Fibroblast of gingiva (primary cell): ENCODE results near the gene SLC35G2.
"Not testable (repeated sequence)": the region's sequence is repeated elsewhere in the genome, so short reads cannot be mapped to it uniquely, and the experiment has no call there.

Experiments
- DNase-seq: peaks from one replicate; pipeline ENCODE4 v3.0.0-alpha.2; 2011; ENCODE audit warnings: low read depth

Gene SLC35G2

DNA sequence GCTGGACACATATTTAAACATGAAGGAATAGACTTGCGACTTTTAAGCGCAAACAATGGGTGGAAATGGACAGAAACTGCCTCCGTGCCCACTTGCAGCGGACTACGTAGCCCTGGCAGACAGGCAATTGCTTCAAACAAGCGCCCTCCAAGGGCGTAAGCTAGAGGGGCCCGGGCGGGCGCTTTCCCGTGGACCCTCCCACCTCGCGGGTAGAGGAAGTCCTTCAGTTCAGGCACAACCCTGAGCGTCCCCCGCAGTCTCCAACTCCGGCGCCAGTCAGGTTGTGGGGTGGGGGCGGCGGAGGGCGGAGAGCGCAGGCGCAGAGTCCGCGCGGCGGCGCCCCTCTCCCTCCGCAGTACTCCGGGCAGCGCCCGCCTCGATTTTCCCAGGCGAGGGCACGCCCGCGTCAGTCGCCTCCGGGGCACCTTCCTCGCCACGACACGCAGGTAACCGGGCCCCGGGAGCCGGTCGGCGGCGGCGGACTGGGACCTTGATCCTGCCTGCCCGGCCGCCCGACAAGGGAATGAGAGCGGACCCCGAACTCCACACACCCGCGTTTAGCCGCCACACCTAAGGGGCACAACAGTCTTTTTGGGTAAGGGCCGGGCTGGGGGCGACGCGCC is at the start of gene SLC35G2:
Gene SLC35G2 (plus strand): TSS at position 358 of the 623 bp plus-strand sequence. CDS start 35,335 bp downstream, outside the sequence.
- DNase-seq: peak; percentile 58

DNA sequence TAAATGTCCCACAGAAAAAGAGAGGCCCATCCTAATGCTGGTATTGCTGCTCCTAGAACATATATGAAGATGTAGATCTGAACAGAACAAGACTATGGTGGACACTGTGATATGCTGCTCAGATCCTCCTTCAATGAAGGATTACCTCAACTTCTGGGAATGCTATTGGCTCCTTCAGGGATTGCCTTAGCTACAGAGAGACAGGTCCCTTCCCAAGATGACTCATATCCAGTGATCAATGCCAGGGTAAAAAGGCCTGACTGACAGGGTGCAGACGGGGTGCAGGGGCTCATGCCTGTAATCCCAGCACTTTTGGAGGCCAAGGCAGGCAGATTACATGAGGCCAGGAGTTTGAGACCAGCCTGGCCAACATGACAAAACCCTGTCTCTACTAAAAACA is 46.2 kb upstream of the SLC35G2 start:
- DNase-seq: no peak

DNA sequence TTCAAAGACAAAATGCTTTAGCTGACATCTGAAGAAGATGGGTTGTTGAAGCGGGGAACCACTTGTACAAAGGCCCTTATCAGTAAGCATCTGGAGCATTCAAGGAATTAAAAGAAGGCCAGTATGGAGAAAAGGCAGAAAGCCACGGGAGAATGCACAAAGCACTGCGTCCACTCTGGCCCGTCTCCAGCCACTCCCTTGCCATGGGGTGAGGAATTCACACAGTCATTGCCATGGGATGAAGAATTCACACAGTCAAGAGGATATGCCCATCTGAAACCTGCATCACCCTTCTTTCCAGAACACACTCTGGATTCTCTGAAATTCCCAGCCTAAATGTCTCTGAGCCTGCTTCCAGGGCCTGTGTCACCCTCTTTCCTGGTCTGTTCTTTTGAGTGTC is 40.1 kb upstream of the SLC35G2 start:
- DNase-seq: peak; percentile 17

DNA sequence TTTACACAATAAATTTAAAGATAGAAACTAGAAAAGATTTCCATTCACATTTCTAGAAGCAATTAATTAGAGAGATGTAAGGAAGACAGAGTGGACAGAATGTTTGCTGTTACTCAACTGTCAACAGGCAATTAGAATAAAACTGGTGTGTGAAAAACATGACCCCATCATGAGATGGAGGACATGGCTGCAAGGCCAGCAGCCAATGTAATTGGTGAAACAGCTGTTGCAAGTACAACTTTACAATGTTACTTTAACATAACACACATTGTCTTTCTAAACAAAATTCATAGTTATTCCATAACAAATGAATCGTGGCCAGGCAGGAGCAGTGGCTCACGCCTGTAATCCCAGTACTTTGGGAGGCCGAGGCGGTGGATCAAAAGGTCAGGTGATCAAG is 38.2 kb upstream of the SLC35G2 start:
- DNase-seq: no peak

DNA sequence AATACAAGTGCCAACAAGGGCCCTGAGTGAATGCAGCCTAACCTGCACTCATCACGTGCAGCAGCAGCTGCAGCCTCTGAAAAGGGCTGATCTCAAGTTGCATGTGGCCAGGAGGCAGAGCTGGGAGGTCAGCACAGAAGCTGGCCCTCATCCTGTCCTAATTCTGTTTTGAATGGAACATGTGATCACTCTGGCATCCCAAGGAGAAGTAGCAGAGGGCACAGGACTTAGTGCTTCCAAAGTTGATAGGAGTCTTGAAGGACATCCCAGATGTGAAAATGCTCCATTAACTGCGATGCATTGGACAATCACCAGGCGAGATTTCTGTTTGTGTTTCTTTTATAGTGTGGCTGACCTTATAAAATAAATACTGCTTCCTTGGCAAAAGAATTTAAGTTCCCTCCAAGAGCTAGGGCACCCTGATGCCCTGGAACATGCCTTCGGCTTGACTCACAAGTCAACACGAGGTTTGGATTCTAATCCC is 35.2 kb upstream of the SLC35G2 start:
- peak; percentile 84 for DNase-seq

- DNase-seq: peak; percentile 50
These were observed 31.6 kb upstream of the SLC35G2 start for GRCh38 chr3:136787349-136787748.

DNA sequence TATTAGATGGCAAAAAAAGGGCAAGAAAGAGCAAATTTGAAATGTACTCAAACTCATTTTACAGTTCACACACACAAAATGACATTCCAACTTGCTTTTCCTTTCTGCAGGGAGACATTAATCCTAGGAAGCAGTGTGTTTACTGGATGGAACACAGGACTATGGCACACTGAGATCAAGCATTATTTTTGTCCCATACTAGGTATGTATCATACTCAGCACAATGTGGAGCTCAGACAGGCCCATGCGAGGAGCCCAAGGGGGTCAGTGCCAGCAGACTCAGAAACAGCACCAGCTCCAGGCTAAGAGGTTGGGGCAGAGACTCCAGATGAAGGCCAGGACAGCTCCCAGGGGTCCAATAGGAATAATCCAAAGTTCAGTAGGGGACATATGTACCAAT is 30.8 kb upstream of the SLC35G2 start:
- DNase-seq: no peak

DNA sequence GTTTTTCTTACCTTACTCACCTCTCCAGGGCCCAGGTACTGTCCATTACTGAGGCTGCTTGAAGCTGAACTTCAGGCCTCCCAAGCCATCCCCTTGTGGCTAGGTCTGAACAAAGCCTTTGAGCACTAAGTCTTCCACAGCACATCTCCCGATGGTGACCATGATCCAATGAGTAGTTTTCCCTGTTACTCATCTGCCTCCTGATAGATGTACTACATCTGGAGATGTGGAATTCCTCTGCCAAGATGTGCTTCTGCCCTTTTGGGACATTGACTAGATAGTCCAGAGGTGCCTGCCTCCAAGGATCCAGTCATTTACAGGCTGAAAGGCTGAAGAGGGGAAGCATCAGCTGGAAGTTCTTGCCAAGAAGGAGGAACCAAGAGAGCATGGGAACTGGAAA is 28.9 kb upstream of the SLC35G2 start:
- no peak for DNase-seq

DNA sequence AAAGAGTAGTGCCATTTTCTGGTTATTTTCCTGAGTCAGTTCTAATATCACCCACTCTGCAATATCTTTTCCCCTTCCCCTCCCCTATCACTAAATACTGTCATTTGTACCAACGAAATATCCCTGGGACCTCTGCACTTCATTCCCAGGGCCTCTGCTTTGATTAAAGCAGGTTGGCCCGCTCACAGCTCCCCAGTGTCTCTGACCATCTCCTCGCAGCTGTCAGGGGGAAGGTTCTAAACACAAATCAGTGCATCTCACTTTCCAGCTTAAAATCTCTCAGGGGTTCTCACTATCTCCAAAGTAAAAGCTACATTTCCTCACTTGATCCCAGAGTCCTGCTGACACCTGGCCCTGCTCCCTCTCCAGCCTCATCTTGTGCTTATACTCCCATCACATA is 28.1 kb upstream of the SLC35G2 start:
- DNase-seq: no peak

DNA sequence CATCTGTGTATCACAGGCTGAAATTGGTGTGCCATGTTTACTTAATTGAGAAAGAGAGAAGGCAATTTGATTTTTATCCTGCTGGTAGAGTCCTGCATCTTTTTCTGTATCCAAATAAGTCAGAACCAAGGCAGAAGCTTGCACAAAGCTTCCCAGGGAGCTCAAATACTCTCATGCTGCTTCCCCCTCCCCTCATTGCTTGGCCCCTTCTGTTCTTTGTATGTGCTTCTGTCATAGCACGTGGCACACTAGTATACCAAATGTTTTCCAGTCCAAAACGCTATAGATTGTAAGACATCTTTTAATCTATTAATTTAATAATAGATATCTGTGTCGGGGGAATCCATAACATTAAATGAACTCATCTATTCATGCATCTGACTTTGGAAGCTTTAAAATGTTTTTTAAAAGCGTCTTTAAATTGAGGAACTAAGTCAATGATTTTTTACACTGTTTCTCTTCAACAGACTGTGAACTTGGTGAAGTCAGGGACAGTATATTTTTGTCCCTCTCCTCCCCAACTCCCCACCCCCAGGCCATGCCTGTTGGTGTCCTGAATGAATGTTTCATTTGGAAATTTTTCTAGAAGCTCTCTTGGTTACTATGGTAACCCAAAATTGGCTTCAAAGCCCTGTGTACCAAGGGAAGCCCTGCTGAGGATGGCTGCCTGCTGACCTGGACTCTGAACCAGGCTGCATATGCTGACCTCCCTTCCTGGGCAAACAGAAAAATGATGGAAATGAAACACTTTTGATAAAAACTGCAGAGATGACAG is 26.2 kb upstream of the SLC35G2 start:
- no peak for DNase-seq

DNA sequence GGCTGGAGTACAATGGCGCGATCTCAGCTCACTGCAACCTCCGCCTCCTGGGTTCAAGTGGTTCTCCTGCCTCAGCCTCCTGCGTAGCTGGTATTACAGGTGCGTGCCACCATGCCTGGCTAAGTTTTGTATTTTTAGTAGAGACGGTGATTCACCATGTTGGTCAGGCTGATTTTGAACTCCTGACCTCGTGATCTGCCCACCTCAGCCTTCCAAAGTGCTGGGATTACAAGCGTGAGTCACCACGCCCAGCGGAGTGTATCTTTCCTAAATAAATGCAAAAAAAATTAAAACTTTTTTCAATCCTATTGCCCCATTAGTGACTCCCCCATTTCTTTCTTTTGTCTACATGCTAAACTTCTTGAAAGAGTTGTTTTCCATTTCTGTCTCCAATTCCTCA is 17.8 kb upstream of the SLC35G2 start:
- not testable (repeated sequence) for DNase-seq

- peak; percentile 26 for DNase-seq
These were observed 16.4 kb upstream of the SLC35G2 start for GRCh38 chr3:136802481-136802996.

DNA sequence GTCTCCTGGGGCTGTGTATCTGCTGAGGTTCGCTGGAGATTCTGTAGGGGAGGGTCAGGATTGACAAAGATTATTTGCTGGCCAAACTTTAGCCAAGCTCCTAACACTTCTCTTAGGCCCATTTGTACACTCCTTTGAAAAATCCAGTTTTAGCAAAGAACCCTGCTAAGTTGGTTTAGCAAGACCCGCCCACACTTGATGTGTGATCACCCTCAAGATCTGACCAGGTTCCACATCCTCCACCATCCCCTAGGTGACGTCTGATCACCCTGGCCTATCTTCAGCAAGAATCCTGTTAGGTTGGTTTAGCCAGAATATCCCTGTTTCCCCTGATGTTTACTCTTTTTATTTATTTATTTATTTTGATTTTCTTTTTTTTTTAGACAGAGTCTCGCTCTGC is 14.8 kb upstream of the SLC35G2 start:
- DNase-seq: no peak

DNA sequence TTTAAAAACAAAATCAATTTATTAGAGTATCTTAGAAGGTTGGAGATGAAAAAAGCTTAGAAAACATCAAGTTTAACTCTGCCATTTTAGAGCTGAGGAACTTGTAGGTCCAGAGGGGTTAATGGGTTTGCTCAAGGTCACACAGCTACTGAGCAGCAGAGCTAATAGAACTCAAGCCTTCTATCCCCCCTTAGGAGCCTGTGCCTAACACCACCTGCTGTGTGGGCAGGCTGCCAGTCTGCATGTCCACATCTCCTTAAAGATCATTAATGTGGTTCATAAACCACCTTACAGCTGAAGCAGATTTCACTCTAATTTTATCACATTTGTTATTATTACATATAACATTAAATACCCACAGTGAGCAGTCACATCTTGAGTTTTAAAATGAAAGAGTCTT is 14.1 kb upstream of the SLC35G2 start:
- DNase-seq: no peak

- no peak for DNase-seq
These were observed 13.1 kb upstream of the SLC35G2 start for GRCh38 chr3:136805795-136806194.

DNA sequence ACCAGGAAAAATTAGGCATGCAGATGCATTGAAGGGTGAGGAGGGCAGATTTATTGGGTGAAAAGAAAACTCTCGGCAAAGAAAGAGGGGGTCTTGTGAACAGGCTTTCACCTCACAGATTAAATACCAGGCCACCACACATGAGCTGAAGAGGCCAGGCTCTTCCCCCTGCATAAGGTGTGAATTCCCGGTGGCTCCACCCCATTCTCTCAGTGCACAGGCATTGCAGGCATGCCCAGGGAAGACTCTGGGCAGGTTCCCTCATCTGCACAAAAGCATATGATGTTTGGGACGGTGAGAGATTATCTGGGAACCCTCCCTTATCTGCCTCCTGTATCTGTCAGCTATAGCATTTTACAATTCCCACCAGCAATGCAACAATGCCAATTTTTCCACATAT is 7.2 kb upstream of the SLC35G2 start:
- no peak for DNase-seq

DNA sequence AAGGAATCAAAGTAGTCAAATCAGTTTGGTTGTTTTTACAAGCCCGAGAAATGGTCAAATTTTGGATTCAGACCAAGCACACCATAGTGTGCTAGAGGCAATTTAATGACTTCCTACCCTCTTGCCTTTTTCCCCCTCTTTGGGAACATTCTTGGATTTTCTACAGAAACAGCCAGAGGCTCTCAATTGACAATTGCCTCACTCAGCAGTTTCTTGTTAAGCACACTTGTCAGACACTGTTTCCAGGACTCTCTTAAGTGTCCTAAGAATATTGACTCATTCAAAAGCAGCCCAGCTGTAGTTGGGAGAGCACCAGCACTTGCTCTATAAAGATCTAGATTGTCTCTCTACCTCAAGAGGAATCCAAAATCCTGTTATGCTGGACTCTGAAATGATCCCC is 1.5 kb upstream of the SLC35G2 start:
- DNase-seq: peak; percentile 71

DNA sequence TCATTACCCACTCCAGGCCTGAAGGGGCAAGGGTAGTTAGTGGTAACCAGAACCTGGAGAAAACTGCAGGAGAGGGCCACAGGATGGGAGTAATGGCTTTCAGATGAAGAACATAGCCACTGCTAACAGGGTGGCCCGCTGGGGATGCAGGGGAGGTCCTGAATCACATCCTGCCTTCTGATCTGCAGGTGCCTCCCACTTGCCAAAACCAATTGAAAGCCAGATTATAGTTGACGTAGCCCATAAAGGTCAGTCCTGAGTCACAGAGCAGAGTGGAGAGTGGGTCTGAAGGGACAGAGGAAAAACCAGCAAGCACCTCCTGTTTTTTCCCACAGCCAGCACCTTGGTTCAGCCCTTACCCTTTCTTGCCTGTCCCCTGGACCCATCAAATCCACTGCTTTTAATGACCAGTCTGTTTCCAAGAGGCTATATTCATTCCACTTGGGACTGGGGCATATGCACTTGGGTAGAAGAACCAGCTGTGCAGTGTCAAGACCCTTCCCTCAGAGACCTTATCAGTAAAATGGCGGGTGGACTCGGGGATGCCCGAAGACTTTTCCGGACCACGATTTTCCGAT is 646 bp upstream of the SLC35G2 start:
- peak; percentile 80 for DNase-seq

- no peak for DNase-seq
These were observed 435 bp downstream of the SLC35G2 start for GRCh38 chr3:136819392-136819730.

GRCh38 chr3:136819731-136820679 is 1.1 kb downstream of the SLC35G2 start:
- DNase-seq: peak; percentile 89

- DNase-seq: no peak
These were observed 12.5 kb downstream of the SLC35G2 start for GRCh38 chr3:136831461-136831860.
